Type B pancreatic cell (in vitro differentiated cells): ENCODE results near the gene DNAJB5. TPM values are rescaled to one million over a fixed set of nuclear protein-coding genes. Genes with fewer than 3 reads are reported as not detected.

ENCODE experiments used
- DNase-seq: peaks from one replicate; pipeline ENCODE4 v3.0.0; 2021; ENCODE audit warnings: mixed read lengths; ENCODE audit not compliant: unreplicated experiment; ENCODE audit errors: extremely low spot score
- H3K27ac Mint-ChIP-seq: 2 replicates; pipeline ENCODE4 v1.8.0; 2021; ENCODE audit warnings: mild to moderate bottlenecking, mixed read lengths
- H3K27me3 Mint-ChIP-seq: 2 replicates; pipeline ENCODE4 v1.8.0; 2021; ENCODE audit warnings: mixed read lengths
- H3K36me3 Mint-ChIP-seq: 2 replicates; pipeline ENCODE4 v1.8.0; 2021; ENCODE audit warnings: mixed read lengths
- H3K4me1 Mint-ChIP-seq: one replicate; pipeline ENCODE4 v1.8.0; 2021; ENCODE audit warnings: mixed read lengths; ENCODE audit not compliant: unreplicated experiment
- H3K4me3 Mint-ChIP-seq: 2 replicates; pipeline ENCODE4 v1.8.0; 2021; ENCODE audit warnings: mild to moderate bottlenecking, mixed read lengths
- H3K9me3 Mint-ChIP-seq: 2 replicates; pipeline ENCODE4 v1.8.0; 2021; ENCODE audit warnings: mixed read lengths
- total RNA-seq: library from RNA; stranded (reverse); gene quantifications from 2 replicates; pipeline ENCODE4 v1.2.1, GENCODE V29; 2021; ENCODE audit warnings: low replicate concordance
- TF ChIP-seq, protein P1 (sequence below): fragments of 200-600 bp; sonication (generic); conservative IDR thresholded peaks from 2 replicates; pipeline ENCODE4 v1.5.0; 2021; ENCODE audit warnings: antibody characterized with exemption, mild to moderate bottlenecking

The DNAJB5 gene
- total RNA-seq, 1 donor from 2014 or later: 12.2 TPM

DNA sequence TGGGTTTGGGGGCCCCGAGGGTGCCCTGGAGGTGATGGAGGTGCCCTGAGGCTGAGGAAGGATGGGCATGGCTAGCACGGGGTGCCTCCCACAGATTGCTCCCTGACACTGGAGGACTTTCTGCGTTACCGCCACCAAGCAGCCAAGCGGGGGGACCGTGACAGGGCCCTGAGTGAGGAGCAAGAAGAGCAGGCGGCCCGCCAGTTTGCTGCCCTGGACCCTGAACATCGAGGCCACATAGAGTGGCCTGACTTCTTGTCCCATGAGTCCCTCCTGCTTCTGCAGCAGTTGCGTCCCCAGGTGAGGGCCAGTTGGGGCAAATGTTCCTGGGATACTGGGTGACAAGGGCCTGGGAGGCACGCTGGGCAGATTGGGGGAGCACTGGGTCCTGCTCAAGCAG lies 13.1 kb upstream of the DNAJB5 start:
- TF ChIP-seq, protein P1, sequence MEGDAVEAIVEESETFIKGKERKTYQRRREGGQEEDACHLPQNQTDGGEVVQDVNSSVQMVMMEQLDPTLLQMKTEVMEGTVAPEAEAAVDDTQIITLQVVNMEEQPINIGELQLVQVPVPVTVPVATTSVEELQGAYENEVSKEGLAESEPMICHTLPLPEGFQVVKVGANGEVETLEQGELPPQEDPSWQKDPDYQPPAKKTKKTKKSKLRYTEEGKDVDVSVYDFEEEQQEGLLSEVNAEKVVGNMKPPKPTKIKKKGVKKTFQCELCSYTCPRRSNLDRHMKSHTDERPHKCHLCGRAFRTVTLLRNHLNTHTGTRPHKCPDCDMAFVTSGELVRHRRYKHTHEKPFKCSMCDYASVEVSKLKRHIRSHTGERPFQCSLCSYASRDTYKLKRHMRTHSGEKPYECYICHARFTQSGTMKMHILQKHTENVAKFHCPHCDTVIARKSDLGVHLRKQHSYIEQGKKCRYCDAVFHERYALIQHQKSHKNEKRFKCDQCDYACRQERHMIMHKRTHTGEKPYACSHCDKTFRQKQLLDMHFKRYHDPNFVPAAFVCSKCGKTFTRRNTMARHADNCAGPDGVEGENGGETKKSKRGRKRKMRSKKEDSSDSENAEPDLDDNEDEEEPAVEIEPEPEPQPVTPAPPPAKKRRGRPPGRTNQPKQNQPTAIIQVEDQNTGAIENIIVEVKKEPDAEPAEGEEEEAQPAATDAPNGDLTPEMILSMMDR: no peak
- Mint-ChIP-seq H3K4me1 (no peaks in the 10 kb centered on the region), H3K9me3 (no peaks in the 10 kb centered on the region), H3K27ac (no peak overlapping the region), H3K36me3 (no peaks in the 10 kb centered on the region), H3K4me3 (no peak overlapping the region), H3K27me3 (peaks cover 61% of the 10 kb centered on the region)
- DNase-seq: no peak

DNA sequence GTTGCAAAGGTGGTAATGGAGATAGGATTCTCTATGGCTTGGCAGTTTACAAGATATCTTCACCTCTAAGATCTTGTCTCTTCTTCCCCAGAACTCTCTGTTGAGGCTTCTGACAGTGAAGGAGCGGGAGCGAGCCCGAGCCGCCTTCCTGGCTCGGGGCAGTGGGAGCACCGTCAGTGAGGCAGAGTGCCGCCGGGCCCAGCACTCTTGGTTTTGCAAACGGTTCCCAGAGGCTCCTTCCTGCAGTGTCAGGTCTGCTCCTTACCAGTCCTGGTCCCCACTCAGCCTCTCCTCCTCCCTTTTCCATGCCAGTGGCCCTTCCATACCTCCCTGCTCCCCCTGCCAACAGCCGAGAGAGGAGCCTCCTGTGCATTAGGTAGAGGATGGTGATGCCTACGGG lies 12.6 kb upstream of the DNAJB5 start:
- H3K4me3 Mint-ChIP-seq: no peak overlapping the region
- no peaks in the 10 kb centered on the region for H3K4me1 Mint-ChIP-seq
- H3K27ac Mint-ChIP-seq: no peak overlapping the region
- no peaks in the 10 kb centered on the region for H3K9me3 Mint-ChIP-seq
- TF ChIP-seq, protein P1: no peak
- no peaks in the 10 kb centered on the region for H3K36me3 Mint-ChIP-seq
- peaks cover 58% of the 10 kb centered on the region for H3K27me3 Mint-ChIP-seq
- DNase-seq: no peak

DNA sequence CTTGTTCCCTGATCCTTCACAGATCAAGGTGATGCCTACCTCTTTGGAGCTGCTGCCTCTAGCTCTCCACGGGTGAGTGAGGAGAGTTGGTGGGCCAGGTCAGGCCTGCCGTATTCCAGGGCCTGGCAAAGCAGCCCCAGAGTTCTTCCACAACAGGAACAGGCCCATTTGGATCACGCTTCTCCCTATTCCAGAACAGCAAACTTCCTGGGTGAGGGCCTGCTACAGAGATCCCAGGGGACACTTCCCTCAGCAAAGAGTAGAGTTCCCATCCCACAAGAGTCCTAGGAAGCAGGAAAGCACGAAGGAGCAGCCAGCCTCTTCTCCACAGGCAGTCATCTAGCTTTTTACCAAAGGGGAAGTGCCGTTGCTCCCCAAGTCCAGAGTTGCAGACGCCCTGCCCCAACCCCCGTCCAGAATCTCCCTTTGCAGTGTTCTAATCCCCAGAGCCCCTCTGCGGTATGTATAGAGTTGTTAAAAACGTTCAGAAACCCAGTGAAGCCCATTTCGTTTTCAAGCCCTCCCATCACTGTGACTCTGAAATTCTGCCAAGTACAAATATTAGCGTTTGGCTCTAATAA lies 9.3 kb upstream of the DNAJB5 start:
- H3K36me3 Mint-ChIP-seq: no peaks in the 10 kb centered on the region
- H3K4me1 Mint-ChIP-seq: peaks cover 5% of the 10 kb centered on the region
- H3K27me3 Mint-ChIP-seq: peaks cover 48% of the 10 kb centered on the region
- TF ChIP-seq, protein P1: no peak
- H3K27ac Mint-ChIP-seq: no peak overlapping the region
- no peak for DNase-seq
- H3K9me3 Mint-ChIP-seq: no peaks in the 10 kb centered on the region
- no peak overlapping the region for H3K4me3 Mint-ChIP-seq

DNA sequence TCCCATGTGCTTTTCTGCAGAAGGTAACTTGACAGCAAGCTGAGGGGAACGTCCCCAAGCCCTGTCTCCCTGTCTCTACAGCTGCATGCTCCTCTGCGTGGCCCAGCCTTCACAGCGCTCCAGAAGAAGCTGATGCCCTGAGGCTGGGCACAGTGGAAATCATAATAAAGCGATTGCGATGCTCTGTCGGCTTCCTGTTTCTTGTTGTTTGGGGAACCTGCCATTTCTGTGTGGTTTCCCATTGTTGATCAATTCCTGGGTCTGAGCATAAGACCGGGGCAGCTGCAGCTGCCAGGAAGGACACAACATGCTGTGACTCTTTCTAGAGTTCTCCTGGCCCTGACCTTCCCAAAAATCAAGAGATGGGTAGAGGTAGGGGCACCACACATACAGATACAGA lies 7.2 kb upstream of the DNAJB5 start:
- TF ChIP-seq, protein P1: no peak
- H3K27me3 Mint-ChIP-seq: peaks cover 39% of the 10 kb centered on the region
- H3K9me3 Mint-ChIP-seq: no peaks in the 10 kb centered on the region
- no peak overlapping the region for H3K4me3 Mint-ChIP-seq
- H3K36me3 Mint-ChIP-seq: no peaks in the 10 kb centered on the region
- no peak for DNase-seq
- no peak overlapping the region for H3K27ac Mint-ChIP-seq
- H3K4me1 Mint-ChIP-seq: peaks cover 15% of the 10 kb centered on the region

DNA sequence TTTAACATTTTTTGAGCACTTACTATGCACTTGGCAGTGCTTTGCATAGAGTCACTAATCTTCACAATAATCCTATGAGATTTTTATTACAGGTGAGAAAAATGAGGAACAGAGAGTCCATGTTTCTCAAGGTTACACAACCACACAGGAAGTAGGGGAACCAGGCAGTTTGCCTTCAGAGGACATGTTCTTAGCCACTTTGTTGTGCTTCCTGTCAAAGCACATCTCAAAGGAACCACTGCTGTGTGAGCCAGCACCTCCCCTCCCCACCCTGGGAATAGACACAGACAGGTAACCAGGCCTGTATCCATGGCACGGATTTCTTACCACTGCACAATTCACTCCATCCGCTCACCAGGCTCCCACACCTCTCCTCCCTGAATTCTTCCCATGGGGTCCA lies 6.3 kb upstream of the DNAJB5 start:
- Mint-ChIP-seq H3K27ac (no peak overlapping the region), H3K4me3 (no peak overlapping the region), H3K36me3 (no peaks in the 10 kb centered on the region), H3K27me3 (peaks cover 31% of the 10 kb centered on the region), H3K9me3 (no peaks in the 10 kb centered on the region), H3K4me1 (peaks cover 15% of the 10 kb centered on the region)
- TF ChIP-seq, protein P1: no peak
- DNase-seq: no peak

DNA sequence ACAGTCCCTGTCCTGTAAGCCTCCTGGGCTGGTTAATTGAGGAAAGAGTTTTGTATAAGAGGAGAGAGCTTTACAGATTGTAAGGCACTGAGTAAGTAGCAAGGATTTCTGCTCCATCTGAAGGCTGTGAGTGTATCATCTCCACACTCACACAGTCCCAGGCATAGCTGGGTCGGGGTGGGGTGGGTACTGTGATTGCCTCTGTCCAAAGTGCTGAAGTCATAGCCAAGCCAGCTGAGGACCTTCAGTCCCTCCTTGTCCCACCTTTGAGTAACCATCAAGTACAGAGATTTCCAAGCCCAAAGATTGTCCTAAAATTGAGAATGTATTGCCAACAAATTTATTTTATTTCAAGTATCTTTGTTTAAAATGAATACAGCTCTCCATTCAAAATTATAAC lies 5.5 kb upstream of the DNAJB5 start:
- DNase-seq: no peak
- no peaks in the 10 kb centered on the region for H3K36me3 Mint-ChIP-seq
- H3K27ac Mint-ChIP-seq: no peak overlapping the region
- TF ChIP-seq, protein P1: no peak
- no peaks in the 10 kb centered on the region for H3K9me3 Mint-ChIP-seq
- H3K4me1 Mint-ChIP-seq: peaks cover 20% of the 10 kb centered on the region
- H3K4me3 Mint-ChIP-seq: no peak overlapping the region
- H3K27me3 Mint-ChIP-seq: peaks cover 29% of the 10 kb centered on the region
